Activated CD8-positive, alpha-beta memory T cell treated with anti-CD3 and anti-CD28 coated beads, Interleukin-2, amount 50 U/mL, for 24 hours (primary cell): ENCODE results near the gene GTF2A1.
A peak's percentile ranks its signal among the peaks of the same experiment; 100 is the strongest.
"Not testable (repeated sequence)": the region's sequence is repeated elsewhere in the genome, so short reads cannot be mapped to it uniquely, and the experiment has no call there.

ENCODE experiments used
- DNase-seq: peaks from one replicate; pipeline ENCODE4 v3.0.0-alpha.2; 2020; ENCODE audit errors: extremely low read depth

The GTF2A1 gene

DNA sequence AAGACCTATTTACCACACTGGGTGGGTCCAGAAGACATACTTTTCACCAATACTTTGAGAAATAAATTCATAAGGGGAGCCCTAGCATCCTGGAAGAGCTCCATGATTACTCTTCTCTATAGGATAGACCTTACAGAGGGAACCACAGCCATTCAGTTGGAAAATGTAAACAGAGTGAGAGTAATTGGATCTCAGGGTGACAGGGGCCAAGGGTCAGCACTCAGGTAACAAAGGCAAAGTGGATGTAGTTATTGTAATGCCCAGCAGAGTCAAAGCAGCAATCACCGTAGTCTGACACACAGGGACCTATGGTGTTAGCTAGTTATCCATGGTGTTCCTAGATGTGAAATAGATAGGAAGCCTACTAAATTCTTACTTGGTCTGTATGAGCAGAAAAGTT is 10.8 kb upstream of the GTF2A1 start:
- no peak for DNase-seq

DNA sequence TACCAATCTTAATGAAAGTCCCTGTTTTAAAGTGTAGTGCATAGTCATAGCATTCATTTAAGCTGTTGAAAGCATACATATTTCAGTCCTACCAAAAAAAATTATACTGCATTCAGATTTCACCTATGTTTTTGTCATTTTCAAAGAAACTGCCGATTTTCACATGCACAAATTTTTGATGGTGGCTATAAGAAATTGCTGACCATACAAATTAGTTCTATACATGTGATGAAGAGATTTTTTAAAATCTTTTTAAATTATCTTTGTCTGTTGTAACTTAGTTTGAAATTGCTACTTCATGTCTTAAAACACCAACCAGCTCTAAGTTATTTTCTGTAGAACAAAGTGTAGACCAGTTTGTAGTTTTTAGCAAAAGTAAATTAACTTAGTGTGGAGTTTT is 3.5 kb upstream of the GTF2A1 start:
- DNase-seq, result no peak

DNA sequence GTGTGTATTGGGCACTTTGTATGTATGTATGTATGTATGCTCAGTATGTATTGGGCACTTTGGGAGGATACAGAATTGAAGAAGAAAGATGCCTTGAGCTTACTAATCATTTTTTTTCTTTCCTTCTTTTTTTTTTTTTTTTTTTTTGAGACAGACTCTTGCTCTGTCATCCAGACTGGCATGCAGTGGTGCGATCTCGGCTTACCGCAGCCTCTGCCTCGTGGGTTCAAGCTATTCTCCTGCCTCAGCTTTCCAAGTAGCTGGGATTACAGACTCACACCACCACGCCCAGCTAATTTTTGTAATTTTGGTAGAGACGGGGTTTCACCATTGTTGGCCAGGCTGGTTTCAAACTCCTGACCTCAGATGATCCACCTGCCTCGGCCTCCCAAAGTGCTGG is 3.0 kb upstream of the GTF2A1 start:
- DNase-seq, result not testable (repeated sequence)

DNA sequence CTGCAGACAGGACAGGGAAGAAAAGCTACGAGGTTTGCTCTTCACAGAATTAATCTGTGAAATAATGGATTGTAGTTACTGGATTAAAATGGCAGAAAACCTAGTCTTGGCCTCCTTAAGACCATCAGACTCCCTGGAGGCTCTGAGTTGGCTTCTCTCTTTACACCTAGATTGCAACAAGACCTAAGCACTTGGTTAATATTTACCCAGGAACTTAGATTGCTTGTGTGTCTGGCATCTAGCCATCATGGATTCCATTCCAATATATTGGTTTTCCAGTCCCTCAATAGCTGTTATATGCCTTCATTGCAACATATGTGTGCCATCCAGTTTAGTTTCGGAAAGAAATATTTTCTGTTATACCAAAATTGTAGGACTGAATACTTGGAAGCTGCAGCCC is 1.9 kb upstream of the GTF2A1 start:
- no peak for DNase-seq

DNA sequence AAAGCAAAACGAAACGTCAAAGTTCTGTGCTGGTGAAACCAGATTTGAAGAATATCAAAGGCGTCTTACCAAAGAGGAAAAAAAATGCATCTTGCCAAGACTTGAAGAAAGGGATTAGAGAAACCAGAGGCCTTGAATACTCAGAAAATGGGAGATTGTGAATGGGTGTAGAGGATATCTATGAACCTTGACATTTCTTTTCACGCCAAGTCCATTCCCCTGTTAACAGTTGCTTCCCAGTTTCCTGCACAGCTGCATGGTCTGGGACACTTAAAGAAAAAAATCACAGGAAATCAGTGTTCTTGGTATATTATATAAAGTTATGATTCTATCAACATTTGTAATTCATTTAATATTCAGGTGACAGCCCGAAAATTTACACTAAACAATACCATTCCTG is 1.4 kb upstream of the GTF2A1 start:
- DNase-seq, result no peak

DNA sequence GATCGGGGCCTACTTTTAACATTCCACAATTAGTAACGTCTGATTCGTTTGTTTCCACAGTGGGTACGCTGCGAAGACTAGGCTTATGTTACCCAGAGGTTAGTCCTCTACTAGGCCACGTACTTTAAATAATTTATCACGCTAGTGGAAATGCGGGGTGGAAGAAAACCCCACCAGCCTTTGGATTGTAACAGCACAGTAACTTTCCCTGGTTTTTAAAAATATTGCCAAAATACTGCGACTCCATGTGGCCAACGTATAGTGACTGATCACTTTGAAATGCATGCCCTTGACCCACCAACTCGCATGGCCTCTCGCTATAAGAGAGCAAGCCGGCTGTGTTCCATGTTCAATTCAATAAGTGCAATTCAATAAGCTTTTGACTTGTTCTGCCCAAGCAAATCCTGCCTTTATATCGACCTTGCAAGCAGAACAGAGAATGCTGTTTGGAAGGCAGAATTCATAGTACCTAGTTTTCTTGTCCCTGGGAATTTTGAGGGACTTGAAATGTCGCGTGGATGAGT is 882 bp upstream of the GTF2A1 start:
- DNase-seq, result no peak

DNA sequence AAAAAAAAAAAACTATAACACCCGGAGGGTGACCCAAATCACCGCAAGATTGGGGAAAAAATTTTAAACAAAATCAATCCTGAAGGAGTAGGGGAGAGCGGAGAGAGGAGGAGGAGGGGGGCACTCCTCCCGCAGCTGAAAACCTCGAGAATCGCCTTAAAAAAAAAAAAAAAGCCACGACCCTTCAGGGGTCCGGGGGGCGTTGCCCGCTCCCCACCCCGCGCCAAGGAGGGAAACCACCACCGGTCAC is 254 bp downstream of the GTF2A1 start:
- DNase-seq, result no peak

DNA sequence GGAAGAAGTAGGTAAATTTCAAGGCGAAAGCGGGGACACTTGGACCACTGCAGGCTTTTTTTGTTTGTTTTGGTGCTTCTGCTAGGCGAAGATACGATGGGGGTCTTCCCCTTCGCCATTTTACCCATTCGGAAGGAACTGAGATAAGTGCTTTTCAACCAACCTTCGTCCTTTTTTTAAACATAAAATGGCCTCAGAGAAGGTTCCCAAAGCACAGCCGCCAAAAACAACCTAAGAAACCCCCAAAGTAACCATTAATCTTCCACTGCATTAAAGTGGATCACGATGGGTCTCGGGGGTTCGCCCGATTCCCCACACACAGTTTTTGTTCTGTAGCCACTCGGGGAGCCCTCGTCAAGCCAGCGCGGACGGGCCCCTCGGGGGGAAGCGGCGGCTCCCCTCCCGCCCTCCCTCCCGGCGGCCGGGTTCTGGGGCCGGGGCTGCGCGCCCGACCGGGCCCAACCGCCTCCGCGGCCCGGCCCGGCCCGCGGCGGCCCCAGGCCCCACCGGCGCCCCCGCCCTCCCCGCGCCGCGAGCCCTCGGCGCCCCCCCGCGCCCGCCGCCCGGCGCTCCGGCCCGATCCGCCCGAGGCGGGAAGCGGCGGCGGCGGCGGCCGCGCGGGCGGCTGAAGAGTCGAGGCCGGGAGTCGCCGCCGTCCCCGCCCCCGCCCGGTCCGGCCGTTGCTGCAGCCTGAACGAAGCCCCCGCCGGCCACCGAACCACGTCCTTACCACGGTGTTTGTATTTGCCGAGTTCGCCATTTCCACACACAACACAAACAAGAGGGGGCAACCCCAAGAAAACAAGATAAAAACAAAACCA is 790 bp downstream of the GTF2A1 start:
- DNase-seq, result no peak

DNA sequence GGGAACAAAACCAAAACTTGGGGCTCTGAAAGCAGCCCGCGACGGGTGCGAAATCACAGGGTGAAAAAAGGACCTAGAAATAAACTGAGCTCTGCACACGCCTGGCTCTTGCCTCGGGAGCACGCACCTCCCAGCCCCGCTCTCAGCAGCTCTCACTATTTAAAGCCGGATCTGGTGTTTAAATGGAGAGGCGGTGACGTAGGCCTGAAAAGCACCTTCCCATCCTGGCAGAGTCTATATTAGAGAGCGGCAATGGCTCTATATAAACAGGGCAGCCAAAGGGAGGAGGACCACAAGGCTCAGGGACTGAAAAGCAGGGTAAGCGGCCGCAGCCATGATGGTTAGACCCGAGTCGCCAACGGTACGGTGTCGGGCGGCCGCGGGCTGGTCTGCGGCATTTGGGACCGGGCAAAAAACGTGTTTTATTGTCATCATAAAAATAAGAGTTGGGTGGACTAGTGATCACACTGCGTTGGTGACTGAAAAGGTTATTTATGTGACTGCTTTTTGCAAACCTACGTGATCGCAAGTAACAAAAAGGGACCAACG is 1.5 kb downstream of the GTF2A1 start:
- peak; percentile 61 for DNase-seq

DNA sequence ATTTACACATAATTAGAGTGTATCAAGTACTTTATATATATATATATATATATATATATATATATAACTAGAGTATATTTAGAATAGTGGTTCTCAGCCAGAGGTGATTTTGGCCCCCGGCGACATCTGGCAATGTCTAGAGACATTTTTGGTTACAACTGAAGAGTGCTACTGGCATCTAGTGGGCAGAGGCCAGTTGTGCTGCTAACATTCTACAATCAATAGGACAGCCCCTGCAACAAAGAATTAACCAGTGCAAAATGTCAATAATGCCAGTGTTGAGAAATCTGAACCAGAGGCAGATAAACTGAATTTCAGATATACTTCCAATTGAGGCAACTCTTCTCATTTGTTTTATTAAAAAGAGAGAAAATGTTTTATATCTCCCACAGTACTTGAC is 8.9 kb downstream of the GTF2A1 start:
- no peak for DNase-seq

DNA sequence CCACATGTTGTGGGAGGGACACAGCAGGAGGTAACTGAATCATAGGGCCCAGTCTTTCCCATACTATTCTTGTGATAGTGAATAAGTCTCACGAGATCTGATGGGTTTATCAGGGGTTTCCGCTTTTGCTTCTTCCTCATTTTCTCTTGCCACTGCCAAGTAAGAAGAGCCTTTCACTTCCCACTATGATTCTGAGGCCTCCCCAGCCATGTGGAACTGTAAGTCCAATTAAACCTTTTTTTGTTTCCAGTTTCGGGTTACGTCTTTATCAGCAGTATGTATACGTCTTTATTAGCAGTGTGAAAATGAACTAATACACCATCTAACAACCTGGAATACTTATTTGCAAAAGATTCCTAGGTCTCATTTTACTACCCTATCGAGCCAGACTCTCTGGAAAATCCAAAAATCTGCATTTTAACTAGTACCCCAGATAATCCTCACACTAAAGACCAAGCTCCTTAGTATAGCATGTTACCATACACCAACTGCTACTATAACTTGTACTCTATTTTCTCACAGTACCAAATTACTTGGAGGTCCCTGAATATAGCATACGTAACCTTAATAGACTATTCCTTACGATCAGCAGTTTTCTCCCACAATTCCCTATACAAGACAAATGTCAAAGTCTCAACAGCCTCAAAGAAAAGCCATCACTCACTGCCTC is 11.5 kb downstream of the GTF2A1 start:
- DNase-seq, result no peak

DNA sequence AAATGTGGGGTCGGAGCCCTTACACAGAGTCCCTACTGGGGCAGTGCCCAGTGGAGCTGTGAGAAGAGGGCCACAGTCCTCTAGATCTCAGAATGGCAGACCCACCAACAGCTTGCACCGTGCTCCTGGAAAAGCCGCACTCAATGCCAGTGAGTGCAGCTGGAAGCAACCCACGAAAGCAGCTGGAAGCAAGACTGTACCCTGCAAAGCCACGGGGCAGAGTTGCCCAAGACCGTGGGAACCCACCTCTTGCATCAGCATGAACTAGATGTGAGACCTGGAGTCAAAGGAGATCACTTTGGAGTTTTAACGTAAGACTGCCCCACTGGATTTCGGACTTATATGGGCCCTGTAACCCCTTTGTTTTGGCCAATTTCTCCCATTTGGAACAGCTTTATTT is 12.3 kb downstream of the GTF2A1 start:
- no peak for DNase-seq

DNA sequence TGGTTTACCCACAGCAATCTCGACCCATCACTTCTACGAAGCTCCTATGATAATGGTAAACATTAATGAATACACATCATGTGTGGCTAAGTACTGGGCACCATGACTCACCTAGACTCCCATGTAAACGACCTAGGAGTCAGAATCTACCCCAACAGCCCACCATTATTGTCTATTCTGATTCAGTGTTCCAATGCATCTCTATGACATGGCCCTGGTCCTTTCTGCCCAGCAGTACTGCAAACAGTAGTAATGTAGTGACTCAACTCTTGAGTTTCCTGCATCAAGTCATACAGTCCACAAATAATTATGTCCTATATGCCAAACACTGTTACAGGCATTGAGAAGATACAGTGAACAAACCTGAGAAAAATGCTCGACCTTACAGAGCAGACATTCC is 14.6 kb downstream of the GTF2A1 start:
- no peak for DNase-seq

DNA sequence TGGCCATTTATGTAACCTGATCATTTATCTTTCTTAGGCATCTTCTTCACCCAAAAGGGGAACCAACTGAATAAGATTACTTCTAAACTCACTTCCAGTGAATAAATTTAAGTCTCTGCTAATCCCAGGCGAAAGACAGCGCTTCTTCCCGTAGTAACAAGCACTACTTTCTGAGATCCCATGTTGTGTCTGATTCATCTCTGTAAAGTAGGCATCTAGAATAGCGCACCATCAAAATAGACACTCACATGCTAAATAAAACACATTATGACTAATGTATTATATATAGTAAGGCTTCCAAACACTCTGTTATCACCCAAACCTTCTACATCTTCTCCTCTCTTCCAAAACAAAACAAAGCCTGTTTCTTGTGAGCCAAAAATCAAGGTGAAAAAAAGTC is 15.1 kb downstream of the GTF2A1 start:
- no peak for DNase-seq

DNA sequence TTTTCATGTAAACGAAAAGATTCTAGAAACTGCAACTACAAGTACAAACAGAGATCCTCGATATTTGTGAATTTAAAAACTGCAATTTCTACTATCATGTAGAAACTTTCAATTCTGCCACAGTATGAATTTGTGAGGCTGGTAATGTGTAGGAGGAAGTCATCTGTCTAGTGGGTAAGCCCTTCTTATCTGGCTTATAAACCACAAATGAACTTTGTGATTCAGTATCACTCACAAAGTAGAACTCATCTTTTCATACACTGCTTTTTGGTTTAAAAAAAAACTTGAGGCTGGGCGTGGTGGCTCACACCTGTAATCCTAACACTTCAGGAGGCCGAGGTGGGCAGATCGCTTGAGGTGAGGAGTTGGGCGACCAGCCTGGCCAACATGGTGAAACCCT is 20.7 kb downstream of the GTF2A1 start:
- DNase-seq, result no peak

DNA sequence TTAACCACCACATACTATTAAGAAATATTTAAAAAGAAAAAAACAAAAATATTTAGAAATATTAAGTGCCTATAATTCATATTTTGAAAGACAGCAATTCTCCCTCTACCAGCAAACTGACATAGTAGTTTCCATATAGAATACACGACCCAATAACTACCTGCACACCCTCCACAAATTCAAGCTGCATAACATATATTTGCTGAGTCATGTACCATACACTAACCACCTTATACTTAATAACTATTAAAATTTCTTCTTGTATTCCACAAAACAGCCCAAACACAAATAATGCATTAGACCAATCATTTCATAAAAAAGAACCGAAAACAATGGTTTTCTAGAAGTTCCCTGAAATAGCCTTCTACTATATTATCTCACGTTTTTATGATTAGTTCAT is 21.7 kb downstream of the GTF2A1 start:
- DNase-seq, result no peak

DNA sequence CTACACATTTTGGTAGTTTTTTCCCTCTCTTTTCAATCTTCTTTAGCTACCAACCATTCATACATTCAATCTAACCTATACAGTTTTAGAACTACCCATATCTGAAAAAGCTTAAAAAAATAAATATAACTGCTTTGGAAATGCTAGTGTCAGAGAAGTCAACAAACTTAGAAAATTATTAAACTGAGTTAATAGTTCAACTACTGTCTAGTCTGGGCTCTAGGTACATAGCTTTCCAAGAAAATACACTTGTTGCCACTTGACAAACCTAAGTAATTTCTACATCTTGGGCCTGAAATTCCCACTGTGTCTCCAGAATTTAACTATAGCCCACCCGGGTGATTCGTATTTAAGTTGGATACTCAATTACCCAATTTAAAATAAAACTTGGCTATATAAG is 22.1 kb downstream of the GTF2A1 start:
- no peak for DNase-seq

DNA sequence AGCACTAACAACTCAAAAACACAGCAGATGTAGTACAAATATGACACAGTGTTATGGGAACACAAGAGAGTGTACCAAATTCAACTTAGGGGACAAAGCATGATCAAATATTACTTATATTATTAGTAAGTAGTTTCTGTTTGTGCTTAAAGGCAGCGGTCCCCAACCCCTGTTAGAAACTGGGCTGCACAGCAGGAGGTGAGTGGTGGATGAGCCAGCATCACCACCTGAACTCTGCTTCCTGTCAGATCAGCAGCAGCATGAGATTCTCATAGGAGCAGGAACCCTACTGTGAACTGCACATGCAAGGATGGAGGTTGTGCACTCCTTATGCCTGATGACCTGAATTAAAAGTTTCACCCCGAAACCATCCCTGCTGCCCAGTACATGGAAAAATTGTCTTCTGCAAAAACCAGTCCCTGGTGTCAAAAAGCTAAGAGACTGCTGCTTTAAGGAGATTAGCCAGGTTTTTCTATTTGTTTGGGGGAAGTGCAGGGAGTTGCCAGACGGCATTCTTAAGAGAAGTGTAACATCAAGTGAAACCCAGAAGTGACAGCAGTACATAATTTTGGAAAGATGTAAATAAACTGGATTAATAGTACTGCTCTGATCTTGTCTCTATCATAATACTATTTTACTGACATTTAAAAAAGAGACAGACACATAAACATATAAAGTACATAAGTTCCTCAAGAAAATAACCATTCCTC is 26.7 kb downstream of the GTF2A1 start:
- DNase-seq, result no peak

DNA sequence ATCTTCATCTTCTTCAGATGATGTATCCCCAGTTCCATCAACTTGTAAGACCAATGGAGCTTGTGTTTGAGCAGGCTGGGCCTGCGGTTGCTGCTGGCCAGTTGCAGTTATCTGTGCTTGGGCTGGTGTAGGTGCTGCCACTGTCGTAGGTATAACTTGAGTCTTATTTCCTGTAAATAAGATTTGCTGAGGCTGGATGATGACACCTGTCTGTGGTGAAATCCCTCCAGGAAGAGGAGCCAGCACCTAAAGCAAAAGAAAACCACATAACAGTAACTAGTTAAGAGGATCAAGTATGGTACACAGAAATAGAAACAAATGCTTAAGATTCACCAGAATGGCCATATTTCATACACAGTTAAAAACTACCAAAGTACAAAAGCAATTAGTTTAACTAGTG is 28.2 kb downstream of the GTF2A1 start:
- no peak for DNase-seq

DNA sequence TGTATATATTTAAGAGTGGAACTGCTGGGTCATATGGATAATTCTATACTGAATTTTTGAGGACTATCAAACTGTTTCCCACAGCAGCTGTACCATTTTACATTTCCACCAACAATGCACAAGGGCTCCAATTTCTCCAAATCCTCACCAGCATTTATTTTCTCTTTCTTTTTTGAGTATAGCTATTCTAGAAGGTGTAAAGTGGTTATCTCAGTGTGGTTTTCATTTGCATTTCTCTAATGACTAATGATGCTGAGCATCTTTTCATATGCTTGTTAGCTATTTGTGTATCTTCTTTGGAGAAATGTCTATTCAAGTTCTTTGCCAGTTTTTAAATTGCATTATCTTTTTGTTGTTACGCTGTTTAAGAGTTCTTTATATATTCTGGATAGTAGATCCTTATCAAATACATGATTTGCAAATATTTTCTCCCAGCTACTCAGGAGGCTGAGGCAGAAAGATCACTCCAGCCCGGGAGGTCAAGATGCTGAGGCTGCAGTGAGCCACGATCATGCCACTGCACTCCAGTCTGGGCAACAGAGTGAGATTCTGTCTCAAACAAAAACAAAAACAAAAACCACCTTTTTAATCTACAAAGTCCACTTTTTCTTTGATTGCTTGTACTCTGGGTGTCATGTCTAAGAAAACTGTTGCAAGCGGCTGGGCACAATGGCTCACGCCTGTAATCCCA is 32.8 kb downstream of the GTF2A1 start:
- no peak for DNase-seq

DNA sequence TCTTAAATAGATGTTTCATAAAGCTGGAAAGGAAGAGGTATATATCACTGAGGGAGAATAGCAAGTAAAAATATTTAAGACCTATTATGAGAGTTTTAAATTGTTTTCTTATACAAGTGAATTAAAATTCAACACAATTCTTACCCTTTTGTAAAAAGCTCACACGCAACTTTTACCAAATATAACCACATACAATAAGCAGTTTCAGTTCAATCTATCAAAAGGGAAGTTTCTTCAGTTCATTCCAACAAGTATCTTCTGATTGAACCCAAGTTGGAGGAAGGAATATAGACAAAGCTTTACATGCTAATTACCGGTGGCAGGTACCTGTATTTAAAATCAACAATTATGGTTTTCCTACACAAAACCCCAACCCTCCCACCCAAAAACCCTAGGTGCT is 41.1 kb downstream of the GTF2A1 start:
- DNase-seq, result no peak

DNA sequence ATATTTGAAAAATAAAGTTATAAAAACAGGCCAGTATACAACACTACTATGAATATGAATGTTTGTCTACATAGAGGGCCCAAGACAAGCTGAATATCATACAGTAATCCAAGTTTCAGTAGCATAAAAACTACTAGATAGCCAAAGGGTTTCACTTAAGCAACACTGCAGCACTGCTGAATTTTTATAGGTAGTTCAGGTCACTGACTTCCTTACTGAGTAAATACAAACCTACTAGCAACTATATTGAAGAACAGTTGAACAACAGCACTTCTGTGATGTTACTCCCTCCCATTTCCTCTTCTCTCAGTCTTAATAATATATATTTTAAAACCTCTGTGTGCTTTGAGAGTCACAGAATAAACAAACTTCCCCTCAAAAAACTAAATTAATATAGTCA is 42.7 kb downstream of the GTF2A1 start:
- DNase-seq, result no peak
